Measurements from ENCODE around the gene CDC42BPB.

The CDC42BPB gene

GRCh38 chr14:103099733-103100280 lies 42.5 kb upstream of the CDC42BPB start:
- Histone ChIP-seq H3K4me2 (ENCODE audit: low read length) (no peak overlapping the region), H4K20me1 (ENCODE audit: control insufficient read depth, insufficient read depth, low read depth, low read length) (no peaks in the 10 kb centered on the region), H3K79me2 (ENCODE audit: control insufficient read depth, low read length) (no peaks in the 10 kb centered on the region), H3K27ac (ENCODE audit: low read depth, low read length) (no peak overlapping the region), H3K4me1 (ENCODE audit: control insufficient read depth, low read length) (peaks cover 18% of the 10 kb centered on the region), H3K9me3 (ENCODE audit: control insufficient read depth, insufficient read depth, low read length) (no peaks in the 10 kb centered on the region), H3F3A (ENCODE audit: control insufficient read depth, insufficient read depth) (no peaks in the 10 kb centered on the region), H3K27me3 (ENCODE audit: control insufficient read depth, low read length) (peaks cover 9% of the 10 kb centered on the region), H3K4me3 (ENCODE audit: low read length) (no peak overlapping the region), H3K36me3 (ENCODE audit: control insufficient read depth, low read length) (no peaks in the 10 kb centered on the region), H3K9me2 (replicated peaks; ENCODE audit: control insufficient read depth, low read length) (no peaks in the 10 kb centered on the region)
- TF ChIP-seq EZH2phosphoT487 (IDR thresholded peaks at IDR 0.05; ENCODE audit: borderline replicate concordance, low read length) (no peak), CTCF (IDR thresholded peaks at IDR 0.05; ENCODE audit: low read depth, low read length, poor library complexity, severe bottlenecking) (no peak)

GRCh38 chr14:103099081-103099732 lies 41.9 kb upstream of the CDC42BPB start:
- H3K4me2 ChIP-seq (ENCODE audit: low read length) = no peak overlapping the region

GRCh38 chr14:103097994-103098957 lies 40.9 kb upstream of the CDC42BPB start:
- Histone ChIP-seq H3K36me3 (ENCODE audit: control insufficient read depth, low read length) (no peaks in the 10 kb centered on the region), H4K20me1 (ENCODE audit: control insufficient read depth, insufficient read depth, low read depth, low read length) (no peaks in the 10 kb centered on the region), H3K4me1 (ENCODE audit: control insufficient read depth, low read length) (peaks cover 16% of the 10 kb centered on the region), H3F3A (ENCODE audit: control insufficient read depth, insufficient read depth) (no peaks in the 10 kb centered on the region), H3K79me2 (ENCODE audit: control insufficient read depth, low read length) (no peaks in the 10 kb centered on the region), H3K9me3 (ENCODE audit: control insufficient read depth, insufficient read depth, low read length) (no peaks in the 10 kb centered on the region), H3K9me2 (replicated peaks; ENCODE audit: control insufficient read depth, low read length) (no peaks in the 10 kb centered on the region), H3K4me2 (ENCODE audit: low read length) (no peak overlapping the region), H3K4me3 (ENCODE audit: low read length) (no peak overlapping the region), H3K27ac (ENCODE audit: low read depth, low read length) (no peak overlapping the region), H3K27me3 (ENCODE audit: control insufficient read depth, low read length) (no peaks in the 10 kb centered on the region)
- no peak for TF ChIP-seq CTCF (IDR thresholded peaks at IDR 0.05; ENCODE audit: low read depth, low read length, poor library complexity, severe bottlenecking)
- TF ChIP-seq EZH2phosphoT487 (IDR thresholded peaks at IDR 0.05; ENCODE audit: borderline replicate concordance, low read length) = no peak

More at GRCh38 chr14:103099081-103099732, 41.9 kb upstream of the CDC42BPB start:
- H3K36me3 ChIP-seq (ENCODE audit: control insufficient read depth, low read length) = no peaks in the 10 kb centered on the region
- TF ChIP-seq CTCF (IDR thresholded peaks at IDR 0.05; ENCODE audit: low read depth, low read length, poor library complexity, severe bottlenecking) (no peak), EZH2phosphoT487 (IDR thresholded peaks at IDR 0.05; ENCODE audit: borderline replicate concordance, low read length) (no peak)
- no peaks in the 10 kb centered on the region for H3F3A ChIP-seq (ENCODE audit: control insufficient read depth, insufficient read depth)
- H3K4me3 ChIP-seq (ENCODE audit: low read length) = no peak overlapping the region
- no peaks in the 10 kb centered on the region for H4K20me1 ChIP-seq (ENCODE audit: control insufficient read depth, insufficient read depth, low read depth, low read length)
- H3K9me2 ChIP-seq (replicated peaks; ENCODE audit: control insufficient read depth, low read length) = no peaks in the 10 kb centered on the region
- H3K79me2 ChIP-seq (ENCODE audit: control insufficient read depth, low read length) = no peaks in the 10 kb centered on the region
- peaks cover 3% of the 10 kb centered on the region; the same call in 1 of the 2 replicates for H3K27me3 ChIP-seq (ENCODE audit: control insufficient read depth, low read length)
- H3K9me3 ChIP-seq (ENCODE audit: control insufficient read depth, insufficient read depth, low read length) = no peaks in the 10 kb centered on the region
- H3K4me1 ChIP-seq (ENCODE audit: control insufficient read depth, low read length) = peaks cover 16% of the 10 kb centered on the region
- no peak overlapping the region for H3K27ac ChIP-seq (ENCODE audit: low read depth, low read length)

All from DOHH2 (cell line).